T-cell (primary cell): Measurements from ENCODE around the gene POLR2E. TPM values are rescaled to one million over a fixed set of nuclear protein-coding genes. Genes with fewer than 3 reads are reported as not detected.

ENCODE experiments used
- ATAC-seq, 4 experiments: fragments of 200-7000 bp in 3 of 4; fragments of 150-1000 bp in 1 of 4; cut with Tn5 transposase; replicated peaks in 1 of 4; 1 replicate in 3 of 4; 2 replicates in 1 of 4; pipeline ENCODE4 v1.10.0; 2021; ENCODE audit warnings: moderate library complexity in 3 of 4, mild to moderate bottlenecking in 2 of 4, moderate number of reproducible peaks in 1 of 4
- CTCF ChIA-PET, 2 donors: fragments of 300-600 bp; sonication (Branson Sonifier 250); formaldehyde crosslinking; loops; one replicate each; lab custom pipeline; 2022; ENCODE audit warnings: antibody characterized with exemption in 2 of 2; lab: Charles Lee
- POLR2A ChIA-PET, 2 donors: fragments of 300-600 bp; sonication (Branson Sonifier 250); formaldehyde crosslinking; loops; one replicate each; lab custom pipeline; 2022; ENCODE audit warnings: antibody characterized with exemption in 2 of 2; lab: Charles Lee
- DNase-seq, 35 experiments: peaks; one replicate each; pipeline versions ENCODE4 v3.0.0 to v3.0.0-alpha.2; 2013 to 2023
- H3K27ac ChIP-seq: one replicate; pipeline ENCODE4 v1.5.1; 2013; ENCODE audit warnings: low read length
- H3K27me3 ChIP-seq, 2 experiments: replicated peaks in 1 of 2; 1 replicate in 1 of 2; 2 replicates in 1 of 2; pipeline versions ENCODE4 v1.6.1 to v1.7.0; 2013; ENCODE audit warnings: low read length in 1 of 2, mixed read lengths in 1 of 2; ENCODE audit not compliant: control insufficient read depth in 2 of 2, insufficient read depth in 2 of 2; ENCODE audit errors: extremely low read depth in 1 of 2
- H3K36me3 ChIP-seq, 2 donors: 1 replicate in 1 of 2; 2 replicates in 1 of 2; pipeline versions ENCODE4 v1.6.1 to v1.7.0; 2013; ENCODE audit warnings: low read length in 1 of 2; ENCODE audit not compliant: control insufficient read depth in 2 of 2, insufficient read depth in 1 of 2; ENCODE audit errors: extremely low read depth in 1 of 2
- H3K4me1 ChIP-seq, 2 experiments: 1 replicate in 1 of 2; 2 replicates in 1 of 2; pipeline versions ENCODE4 v1.6.1 to v1.7.0; 2013; ENCODE audit warnings: low read length in 2 of 2, mixed read lengths in 1 of 2; ENCODE audit not compliant: insufficient read depth in 2 of 2, control insufficient read depth in 1 of 2; ENCODE audit errors: extremely low read depth in 1 of 2
- H3K4me3 ChIP-seq, 2 donors: 1 replicate in 1 of 2; 2 replicates in 1 of 2; pipeline versions ENCODE4 v1.5.1 to v1.7.0; 2013; ENCODE audit warnings: mild to moderate bottlenecking in 2 of 2, low read length in 1 of 2, moderate library complexity in 1 of 2; ENCODE audit not compliant: control insufficient read depth in 1 of 2; ENCODE audit errors: extremely low read depth in 1 of 2
- H3K9me3 ChIP-seq: 2 replicates; pipeline ENCODE4 v1.7.0; 2013
- H3K27ac Mint-ChIP-seq, 2 donors: one replicate each; pipeline ENCODE4 v1.8.0; 2020 to 2021; ENCODE audit warnings: mild to moderate bottlenecking in 2 of 2, mixed read lengths in 2 of 2
- H3K27me3 Mint-ChIP-seq, 2 donors: one replicate each; pipeline ENCODE4 v1.8.0; 2021 to 2022; ENCODE audit warnings: mixed read lengths in 2 of 2
- H3K36me3 Mint-ChIP-seq: one replicate; pipeline ENCODE4 v1.8.0; 2021; ENCODE audit warnings: mixed read lengths
- H3K4me1 Mint-ChIP-seq, 3 donors: one replicate each; pipeline ENCODE4 v1.8.0; 2020 to 2022; ENCODE audit warnings: mixed read lengths in 3 of 3, mild to moderate bottlenecking in 1 of 3
- H3K4me3 Mint-ChIP-seq, 3 donors: one replicate each; pipeline ENCODE4 v1.8.0; 2020 to 2022; ENCODE audit warnings: mild to moderate bottlenecking in 3 of 3, mixed read lengths in 3 of 3, moderate library complexity in 3 of 3
- H3K9me3 Mint-ChIP-seq, 3 donors: one replicate each; pipeline ENCODE4 v1.8.0; 2020 to 2022; ENCODE audit warnings: mixed read lengths in 3 of 3
- WGBS: methylation state at CpG from one replicate; pipeline ENCODE4 v1.1.5; 2013; ENCODE audit warnings: missing lambda C conversion rate; ENCODE audit not compliant: insufficient coverage; 5-methylcytosine and 5-hydroxymethylcytosine counted together
- total RNA-seq, 35 experiments: library from RNA in 6 of 35; stranded (reverse) in 6 of 35; fragments of 120-200 nt in 1 of 35; gene quantifications; one replicate each; pipeline versions ENCODE4 v1.2.1 to v1.2.4 and lab custom pipeline; 2013 to 2026

POLR2E gene
- total RNA-seq, 5 donors from 2014 or later (not counting 1 experiment from before 2014, with no cell fraction given): 75.7 to 119 (median 101) TPM

GRCh38 chr19:1112268-1113029 is 17.3 kb upstream of the POLR2E start:
- peaks cover 0 to 2% (median 1%) of the 10 kb centered on the region in 3 donors for H3K4me1 Mint-ChIP-seq
- no peak overlapping the region for H3K27ac Mint-ChIP-seq
- DNase-seq (peak in 1 of 35 experiments; percentile 23), ATAC-seq (no peak)
- H3K4me3 Mint-ChIP-seq: no peak overlapping the region
- no peaks in the 10 kb centered on the region for H3K9me3 Mint-ChIP-seq
- Histone ChIP-seq H3K27ac (no peak overlapping the region), H3K4me1 (peaks cover 0 to 19% of the 10 kb centered on the region in 2 experiments), H3K4me3 (no peak overlapping the region), H3K27me3 (no peaks in the 10 kb centered on the region), H3K9me3 (no peaks in the 10 kb centered on the region), H3K36me3 (peaks cover 14 to 58% of the 10 kb centered on the region in 2 donors)
- H3K27me3 Mint-ChIP-seq: no peaks in the 10 kb centered on the region
- H3K36me3 Mint-ChIP-seq: no peaks in the 10 kb centered on the region
- POLR2A ChIA-PET: interaction anchor here in 1 of 2 donors (0.6 kb wide), 2 partner anchors 45 to 339 kb away, joined by 5 read pairs; no protein-coding TSS in a partner anchor
- CTCF ChIA-PET: interaction anchor here in 1 of 2 donors (0.6 to 0.7 kb wide), 3 partner anchors 21 to 189 kb away, joined by 3 to 6 read pairs (median 3); no protein-coding TSS in a partner anchor
- 93% methylated on average over 66 of the region's 71 CpGs for WGBS

- no peak overlapping the region for H3K27ac Mint-ChIP-seq
- no peak for ATAC-seq
- 96% methylated on average over 13 of the region's 18 CpGs for WGBS
- no peaks in the 10 kb centered on the region for H3K36me3 Mint-ChIP-seq
- no peak overlapping the region for H3K27ac ChIP-seq
- H3K4me1 ChIP-seq: peaks cover 0 to 24% of the 10 kb centered on the region in 2 experiments
- DNase-seq: no peak
- peaks cover 11 to 54% of the 10 kb centered on the region in 2 donors for H3K36me3 ChIP-seq
- no peaks in the 10 kb centered on the region for H3K9me3 ChIP-seq
- H3K9me3 Mint-ChIP-seq: no peaks in the 10 kb centered on the region
- no peaks in the 10 kb centered on the region for H3K27me3 ChIP-seq
- H3K4me3 ChIP-seq: no peak overlapping the region
- POLR2A ChIA-PET: interaction anchor here in 1 of 2 donors (0.6 kb wide), 2 partner anchors 46 to 340 kb away, joined by 5 read pairs; no protein-coding TSS in a partner anchor
- CTCF ChIA-PET: interaction anchor here in 1 of 2 donors (0.6 to 0.7 kb wide), 3 partner anchors 21 to 189 kb away, joined by 3 to 6 read pairs (median 3); no protein-coding TSS in a partner anchor
- no peaks in the 10 kb centered on the region for H3K27me3 Mint-ChIP-seq
- H3K4me1 Mint-ChIP-seq: peaks cover 0 to 4% (median 3%) of the 10 kb centered on the region in 3 donors
- H3K4me3 Mint-ChIP-seq: no peak overlapping the region
These were observed 16.6 kb upstream of the POLR2E start for GRCh38 chr19:1111641-1112267.

- peaks cover 0 to 6% (median 5%) of the 10 kb centered on the region in 3 donors for H3K4me1 Mint-ChIP-seq
- H3K27ac Mint-ChIP-seq: peak overlapping the region in 1 of 2 donors; percentile 19
- ChIA-PET CTCF (interaction anchor here in 1 of 2 donors (1.0 kb wide), 1 partner anchor 36 kb away, joined by 3 read pairs; no protein-coding TSS in a partner anchor), POLR2A (no interaction called here)
- H3K4me3 ChIP-seq: no peak overlapping the region
- H3K4me1 ChIP-seq: peaks cover 0 to 31% of the 10 kb centered on the region in 2 experiments
- H3K9me3 ChIP-seq: no peaks in the 10 kb centered on the region
- peak overlapping the region; percentile 12 for H3K27ac ChIP-seq
- peaks cover 7 to 54% of the 10 kb centered on the region in 2 donors for H3K36me3 ChIP-seq
- no peaks in the 10 kb centered on the region for H3K9me3 Mint-ChIP-seq
- no peaks in the 10 kb centered on the region for H3K36me3 Mint-ChIP-seq
- DNase-seq (no peak), ATAC-seq (no peak)
- no peaks in the 10 kb centered on the region for H3K27me3 ChIP-seq
- H3K4me3 Mint-ChIP-seq: no peak overlapping the region
- whole genome bisulfite sequencing: 95% methylated on average over 9 of the region's 18 CpGs
- H3K27me3 Mint-ChIP-seq: no peaks in the 10 kb centered on the region
These were observed 15.8 kb upstream of the POLR2E start for GRCh38 chr19:1110809-1111640.

- 96% methylated on average over 48 of the region's 54 CpGs for WGBS
- Histone ChIP-seq H3K9me3 (no peaks in the 10 kb centered on the region), H3K4me1 (peaks cover 3 to 42% of the 10 kb centered on the region in 2 experiments), H3K36me3 (peaks cover 7 to 48% of the 10 kb centered on the region in 2 donors), H3K4me3 (no peak overlapping the region), H3K27me3 (no peaks in the 10 kb centered on the region), H3K27ac (no peak overlapping the region)
- ChIA-PET POLR2A (no interaction called here), CTCF (interaction anchor here in 1 of 2 donors (1.0 kb wide), 1 partner anchor 35 kb away, joined by 3 read pairs; no protein-coding TSS in a partner anchor)
- no peak overlapping the region for H3K27ac Mint-ChIP-seq
- no peaks in the 10 kb centered on the region for H3K9me3 Mint-ChIP-seq
- peaks cover 0 to 11% (median 8%) of the 10 kb centered on the region in 3 donors for H3K4me1 Mint-ChIP-seq
- no peaks in the 10 kb centered on the region for H3K27me3 Mint-ChIP-seq
- DNase-seq: no peak
- no peaks in the 10 kb centered on the region for H3K36me3 Mint-ChIP-seq
- no peak for ATAC-seq
- H3K4me3 Mint-ChIP-seq: no peak overlapping the region
These were observed 14.8 kb upstream of the POLR2E start for GRCh38 chr19:1109697-1110671.

GRCh38 chr19:1109032-1109551 is 13.9 kb upstream of the POLR2E start:
- H3K27ac Mint-ChIP-seq: no peak overlapping the region
- no peaks in the 10 kb centered on the region for H3K9me3 ChIP-seq
- CTCF ChIA-PET: no interaction called here
- no peak for ATAC-seq
- H3K4me1 ChIP-seq: peaks cover 4 to 43% of the 10 kb centered on the region in 2 experiments
- H3K27me3 ChIP-seq: no peaks in the 10 kb centered on the region
- no peak overlapping the region for H3K27ac ChIP-seq
- peaks cover 0 to 11% (median 9%) of the 10 kb centered on the region in 3 donors for H3K4me1 Mint-ChIP-seq
- H3K9me3 Mint-ChIP-seq: no peaks in the 10 kb centered on the region
- H3K36me3 Mint-ChIP-seq: no peaks in the 10 kb centered on the region
- peaks cover 4 to 44% of the 10 kb centered on the region in 2 donors for H3K36me3 ChIP-seq
- H3K27me3 Mint-ChIP-seq: no peaks in the 10 kb centered on the region
- no peak overlapping the region for H3K4me3 Mint-ChIP-seq
- POLR2A ChIA-PET: no interaction called here
- H3K4me3 ChIP-seq: no peak overlapping the region
- WGBS: 93% methylated on average over 37 of the region's 48 CpGs
- peak in 1 of 35 experiments; percentile 20 for DNase-seq
